ENCODE results near the gene C12orf57.
A peak's percentile ranks its signal among the peaks of the same experiment; 100 is the strongest.

The C12orf57 gene

GRCh38 chr12:6928022-6928702 lies 15.7 kb upstream of the C12orf57 start:
- peak; percentile 23; the same call in 1 of the 2 replicates for TF ChIP-seq ZFX (IDR thresholded peaks at IDR 0.05)
- no peak for TF ChIP-seq CTCF (conservative IDR thresholded peaks at IDR 0.05)
- peak overlapping the region; percentile 95 for H3K27ac ChIP-seq

- TF ChIP-seq ZFX (IDR thresholded peaks at IDR 0.05) (no peak), CTCF (conservative IDR thresholded peaks at IDR 0.05) (no peak)
- H3K27ac ChIP-seq = peak overlapping the region; percentile 95
These were observed 15.0 kb upstream of the C12orf57 start for GRCh38 chr12:6928703-6929407.

GRCh38 chr12:6929466-6930452 lies 14.1 kb upstream of the C12orf57 start:
- H3K27ac ChIP-seq = peak overlapping the region; percentile 95
- TF ChIP-seq ZFX (IDR thresholded peaks at IDR 0.05) (no peak), CTCF (conservative IDR thresholded peaks at IDR 0.05) (no peak)

- TF ChIP-seq CTCF (conservative IDR thresholded peaks at IDR 0.05) (no peak), ZFX (IDR thresholded peaks at IDR 0.05) (no peak)
- no peak overlapping the region; the same call in 1 of the 2 replicates for H3K27ac ChIP-seq
These were observed 11.1 kb upstream of the C12orf57 start for GRCh38 chr12:6932766-6933165.

GRCh38 chr12:6934110-6934509 lies 9.7 kb upstream of the C12orf57 start:
- TF ChIP-seq ZFX (IDR thresholded peaks at IDR 0.05) = no peak
- H3K27ac ChIP-seq = peak overlapping the region; percentile 26

GRCh38 chr12:6935371-6936193 lies 8.2 kb upstream of the C12orf57 start:
- TF ChIP-seq ZFX (IDR thresholded peaks at IDR 0.05) = no peak
- TF ChIP-seq CTCF (conservative IDR thresholded peaks at IDR 0.05) = no peak
- no peak overlapping the region for H3K27ac ChIP-seq

- H3K27ac ChIP-seq = peak overlapping the region; percentile 86; the same call in 1 of the 2 replicates
These were observed 7.6 kb upstream of the C12orf57 start for GRCh38 chr12:6936194-6936635.

More at GRCh38 chr12:6936194-6936635, 7.6 kb upstream of the C12orf57 start:
- TF ChIP-seq CTCF (conservative IDR thresholded peaks at IDR 0.05) (no peak), ZFX (IDR thresholded peaks at IDR 0.05) (no peak)
